HepG2 (cell line): ENCODE results near the gene IRF2BPL. TPM values are rescaled to one million over a fixed set of nuclear protein-coding genes. Genes with fewer than 3 reads are reported as not detected.

Source experiments
- ATAC-seq: fragments of 200-7000 bp; cut with Tn5 transposase; 3 replicates; pipeline ENCODE4 v1.9.1; 2020; ENCODE audit warnings: mild to moderate bottlenecking, moderate library complexity
- BruUV-seq: library from RNA; stranded (reverse); fragments of 400-500 nt; replicated peaks from 2 replicates; lab custom pipeline; 2021; lab: Mats Ljungman, UMichigan
- CTCF ChIA-PET: fragments of 300-600 bp; formaldehyde crosslinking; extraction: SDS; loops from one replicate; lab custom pipeline; 2021; ENCODE audit warnings: low total read pairs, inconsistent platforms, low intra/inter-chr PET ratio; lab: Yijun Ruan, JAX
- POLR2A ChIA-PET: fragments of 350-600 bp; sonication (Branson Sonifier 250); formaldehyde crosslinking; loops from one replicate; lab custom pipeline; 2020; ENCODE audit warnings: antibody characterized with exemption, inconsistent platforms; lab: Yijun Ruan, JAX
- DNase-seq: peaks from one replicate; pipeline ENCODE4 v3.0.0-alpha.2; 2015; ENCODE audit warnings: low spot score
- FAIRE-seq: peaks from 3 replicates; lab custom pipeline; 2011; peaks lifted over from hg19 to GRCh38; lab: Jason Lieb, UNC
- H2AFZ ChIP-seq: one replicate; pipeline ENCODE4 v1.6.1; 2011; ENCODE audit warnings: low read length, inconsistent platforms
- H3K27ac ChIP-seq: fragments of 300-600 bp; 3 replicates; pipeline ENCODE4 v1.8.0; 2011; ENCODE audit warnings: mixed run types, mild to moderate bottlenecking, mixed read lengths, low read length, inconsistent platforms; ENCODE audit not compliant: insufficient read depth; ENCODE audit errors: extremely low read length
- H3K27me3 ChIP-seq, 2 experiments: fragments of 200-600 bp in 1 of 2; 2 replicates in 1 of 2; 3 replicates in 1 of 2; pipeline versions ENCODE4 v1.6.0 to v1.8.0; 2011; ENCODE audit warnings: low read length in 2 of 2, mild to moderate bottlenecking in 2 of 2, moderate library complexity in 2 of 2, inconsistent platforms in 1 of 2; ENCODE audit not compliant: insufficient read depth in 2 of 2, control insufficient read depth in 1 of 2
- H3K36me3 ChIP-seq, 2 experiments: fragments of 200-600 bp in 1 of 2; replicated peaks in 1 of 2; 2 replicates in 1 of 2; 3 replicates in 1 of 2; pipeline versions ENCODE4 v1.5.1 to v1.8.0; 2011; ENCODE audit warnings: low read length in 2 of 2, inconsistent platforms in 1 of 2; ENCODE audit not compliant: insufficient read depth in 2 of 2, control insufficient read depth in 1 of 2
- H3K4me1 ChIP-seq: 2 replicates; pipeline ENCODE4 v1.5.1; 2012; ENCODE audit warnings: low read length, inconsistent platforms; ENCODE audit not compliant: insufficient read depth
- H3K4me2 ChIP-seq: 2 replicates; pipeline ENCODE4 v1.6.0; 2011; ENCODE audit warnings: low read depth, low read length, inconsistent platforms
- H3K4me3 ChIP-seq, 3 experiments: fragments of 200-600 bp in 1 of 3; sonication (generic), shearing (Covaris generic) in 1 of 3; replicated peaks in 1 of 3; 2 replicates each; pipeline ENCODE4 v1.5.1; 2011 to 2016; ENCODE audit warnings: low read length in 3 of 3, inconsistent platforms in 2 of 3, low read depth in 2 of 3, mild to moderate bottlenecking in 2 of 3, control low read depth in 1 of 3, mixed read lengths in 1 of 3; ENCODE audit not compliant: insufficient read depth in 1 of 3
- H3K79me2 ChIP-seq: one replicate; pipeline ENCODE4 v1.6.1; 2011; ENCODE audit warnings: low read length, inconsistent platforms; ENCODE audit not compliant: insufficient read depth
- H3K9ac ChIP-seq: 2 replicates; pipeline ENCODE4 v1.6.0; 2011; ENCODE audit warnings: mild to moderate bottlenecking, low read depth, low read length, inconsistent platforms; ENCODE audit not compliant: insufficient read depth
- H3K9me3 ChIP-seq: 2 replicates; pipeline ENCODE4 v1.5.1; 2012; ENCODE audit warnings: mild to moderate bottlenecking, low read length
- H4K20me1 ChIP-seq: 2 replicates; pipeline ENCODE4 v1.6.0; 2011; ENCODE audit warnings: inconsistent platforms, mild to moderate bottlenecking, low read length, moderate library complexity; ENCODE audit not compliant: insufficient read depth
- CBX2 ChIP-seq, 2 experiments: fragments of 200-600 bp in 1 of 2; sonication (generic); formaldehyde crosslinking in 1 of 2; IDR thresholded peaks; 2 replicates each; pipeline versions ENCODE4 v1.7.0 to v1.8.1; 2018 to 2022; ENCODE audit warnings: low read depth in 2 of 2, low read length in 1 of 2, mild to moderate bottlenecking in 1 of 2, missing genetic modification reagents in 1 of 2
- MTF2 ChIP-seq: sonication (generic); formaldehyde crosslinking; IDR thresholded peaks from 2 replicates; pipeline ENCODE4 v1.5.0; 2020; ENCODE audit warnings: missing genetic modification reagents, borderline replicate concordance
- NPAS2 ChIP-seq: sonication (generic); formaldehyde crosslinking; IDR thresholded peaks from 2 replicates; pipeline ENCODE4 v1.8.0; 2022; ENCODE audit warnings: mild to moderate bottlenecking, missing genetic modification reagents, borderline replicate concordance
- RAD21 ChIP-seq: fragments of 450-650 bp; formaldehyde crosslinking; IDR thresholded peaks from 2 replicates; pipeline ENCODE4 v1.5.0; 2020; ENCODE audit warnings: mild to moderate bottlenecking
- RBFOX2 ChIP-seq: fragments of 200-400 bp; formaldehyde crosslinking; IDR thresholded peaks from 2 replicates; pipeline ENCODE4 v1.6.1; 2017; ENCODE audit warnings: low read depth, mild to moderate bottlenecking, low read length
- RORA ChIP-seq: sonication (generic); formaldehyde crosslinking; IDR thresholded peaks from 2 replicates; pipeline ENCODE4 v1.5.0; 2020; ENCODE audit warnings: mild to moderate bottlenecking, missing genetic modification reagents, moderate library complexity
- ZFY ChIP-seq: sonication (generic); formaldehyde crosslinking; IDR thresholded peaks from 2 replicates; pipeline ENCODE4 v1.4.0; 2020; ENCODE audit warnings: missing genetic modification reagents
- ZNF460 ChIP-seq: sonication (generic); formaldehyde crosslinking; IDR thresholded peaks from 2 replicates; pipeline ENCODE4 v1.5.1; 2020; ENCODE audit warnings: missing genetic modification reagents, mild to moderate bottlenecking, borderline replicate concordance
- ZNF629 ChIP-seq: sonication (generic); formaldehyde crosslinking; conservative IDR thresholded peaks from 2 replicates; pipeline ENCODE4 v1.5.0; 2020; ENCODE audit warnings: missing genetic modification reagents
- ZNF781 ChIP-seq: sonication (generic); formaldehyde crosslinking; IDR thresholded peaks from 2 replicates; pipeline ENCODE4 v1.5.1; 2020; ENCODE audit warnings: borderline replicate concordance, mild to moderate bottlenecking, missing genetic modification reagents; ENCODE audit errors: not compliant biosample characterization
- WGBS: methylation state at CpG from one replicate; pipeline ENCODE4 v1.1.6; 2017; ENCODE audit warnings: low lambda C conversion rate; 5-methylcytosine and 5-hydroxymethylcytosine counted together
- in situ Hi-C: cut with HindIII; loops from 2 replicates; pipeline ENCODE4 v1.10.0; 2017; ENCODE audit warnings: low pct_unique_long_range_greater_than_20kb; ENCODE audit not compliant: extremely low pct_ligation_motif_present
- intact Hi-C: fragments of 100-400 bp; cut with micrococcal nuclease; formaldehyde crosslinking; loops from one replicate; pipeline ENCODE4 v1.10.0; 2022; ENCODE audit not compliant: unreplicated experiment
- polyA plus RNA-seq, 8 experiments: library from polyadenylated mRNA; depleted of rRNA in 3 of 8; stranded (reverse) in 7 of 8; unstranded in 1 of 8; fragments of >200 nt; fragmentation: Illumina TruSeq in 4 of 8; extraction: Trizol in 4 of 8; gene quantifications; 2 replicates each; pipeline versions ENCODE4 v1.2.1 to v1.2.3, GENCODE V29; 2011 to 2016; ENCODE audit warnings: low read depth in 4 of 8, missing spikeins in 1 of 8, mixed read lengths in 1 of 8; ENCODE audit not compliant: insufficient read depth in 1 of 8
- total RNA-seq, 5 experiments: library from RNA; depleted of rRNA; stranded (reverse); fragments of >200 nt; fragmentation: Illumina TruSeq; extraction: Trizol; gene quantifications; 2 replicates each; pipeline ENCODE4 v1.2.3, GENCODE V29; 2016; ENCODE audit warnings: low read depth in 1 of 5

Gene IRF2BPL
- total and polyA plus RNA-seq, 2 of the 13 experiments (the other 11 are each of a cell fraction or from before 2014, with no cell fraction given): 6.6 to 8.4 TPM

DNA sequence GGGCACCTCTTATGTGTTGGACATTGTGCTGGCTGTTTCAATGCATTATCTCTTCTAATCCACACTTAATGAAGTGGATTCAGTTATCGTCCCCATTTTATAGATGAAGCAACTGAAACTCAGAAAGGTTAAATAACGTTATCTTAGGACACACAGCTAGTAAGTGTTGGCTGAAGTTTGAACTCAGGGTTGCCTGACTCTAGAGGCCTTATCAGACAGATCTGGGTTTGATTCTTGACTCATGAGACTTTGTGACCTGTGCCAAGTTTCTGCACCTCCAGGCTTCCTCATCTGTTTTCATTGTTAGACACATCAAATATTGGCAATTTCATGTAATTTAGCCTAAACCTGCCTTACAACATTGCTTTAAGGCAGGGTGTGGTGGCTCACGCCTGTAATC is 18.2 kb upstream of the IRF2BPL start:
- BruUV-seq: no TSS peak
- Histone ChIP-seq H3K27me3 (no peaks in the 10 kb centered on the region), H3K36me3 (no peaks in the 10 kb centered on the region), H3K27ac (no peak overlapping the region), H3K4me1 (peaks cover 65% of the 10 kb centered on the region), H3K9ac (no peak overlapping the region), H3K79me2 (no peaks in the 10 kb centered on the region), H4K20me1 (no peaks in the 10 kb centered on the region)
- ATAC-seq (no peak), DNase-seq (no peak), FAIRE-seq (no peak)
- ChIA-PET POLR2A (interaction anchor here (8.8 kb wide), 1 partner anchor 19 kb away, joined by 85 read pairs; the partner anchor contains the start of gene IRF2BPL), CTCF (no interaction called here)
- in situ Hi-C loops: no loop called here
- 7% methylated on average over 3 of the region's 3 CpGs for WGBS
- intact Hi-C loops: no loop called here
- TF ChIP-seq RORA (CRISPR knock-in tag) (no peak), MTF2 (no peak), ZFY (CRISPR knock-in tag) (no peak), NPAS2 (no peak), RBFOX2 (no peak), ZNF781 (CRISPR knock-in tag) (no peak), ZNF460 (CRISPR knock-in tag) (peak; percentile 64; the same call in 1 of the 2 replicates), RAD21 (no peak), CBX2 (IDR thresholded peaks at IDR 0.05; ENCODE audit: low read depth, low read length) (no peak), CBX2 (CRISPR knock-in tag; IDR thresholded peaks at IDR 0.05; ENCODE audit: low read depth) (no peak), ZNF629 (peak; percentile 47)
- TF ChIP-seq, all 625 proteins: peak for 2
- no peak overlapping the region for H2AFZ ChIP-seq
- H3K9me3 ChIP-seq: no peaks in the 10 kb centered on the region
- H3K4me2 ChIP-seq: peak overlapping the region; percentile 15; the same call in 1 of the 2 replicates
- H3K4me3 ChIP-seq: no peak overlapping the region
